ENCODE data around the gene AP5Z1. TPM values are rescaled to one million over a fixed set of nuclear protein-coding genes. Genes with fewer than 3 reads are reported as not detected.
"Not testable (repeated sequence)": the region's sequence is repeated elsewhere in the genome, so short reads cannot be mapped to it uniquely, and the experiment has no call there.

Gene AP5Z1
- total RNA-seq, 2 donors from 2014 or later, result 14.0 to 18.8 TPM

DNA sequence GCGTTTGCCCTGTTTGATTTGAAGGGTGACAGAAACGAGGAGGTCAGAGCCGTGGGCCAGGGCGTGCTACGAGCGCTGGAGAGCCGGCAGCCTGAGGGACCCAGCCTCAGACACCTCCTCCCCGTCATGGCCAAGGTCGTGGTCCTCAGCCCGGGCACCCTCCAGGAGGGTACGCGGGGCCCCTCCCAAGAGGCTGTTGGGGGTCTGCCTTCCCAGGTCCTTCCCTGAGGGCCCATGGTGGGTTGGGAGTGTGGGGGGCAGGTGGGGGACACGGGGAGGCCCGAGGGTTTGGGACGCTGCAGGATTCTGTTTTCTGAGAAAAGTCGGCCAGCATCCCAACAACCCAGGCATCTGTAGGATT lies 7.8 kb downstream of the AP5Z1 start:
- no peak for ATAC-seq
- DNase-seq, result no peak
- intact Hi-C loops (cut with DNase I), result no loop called here

DNA sequence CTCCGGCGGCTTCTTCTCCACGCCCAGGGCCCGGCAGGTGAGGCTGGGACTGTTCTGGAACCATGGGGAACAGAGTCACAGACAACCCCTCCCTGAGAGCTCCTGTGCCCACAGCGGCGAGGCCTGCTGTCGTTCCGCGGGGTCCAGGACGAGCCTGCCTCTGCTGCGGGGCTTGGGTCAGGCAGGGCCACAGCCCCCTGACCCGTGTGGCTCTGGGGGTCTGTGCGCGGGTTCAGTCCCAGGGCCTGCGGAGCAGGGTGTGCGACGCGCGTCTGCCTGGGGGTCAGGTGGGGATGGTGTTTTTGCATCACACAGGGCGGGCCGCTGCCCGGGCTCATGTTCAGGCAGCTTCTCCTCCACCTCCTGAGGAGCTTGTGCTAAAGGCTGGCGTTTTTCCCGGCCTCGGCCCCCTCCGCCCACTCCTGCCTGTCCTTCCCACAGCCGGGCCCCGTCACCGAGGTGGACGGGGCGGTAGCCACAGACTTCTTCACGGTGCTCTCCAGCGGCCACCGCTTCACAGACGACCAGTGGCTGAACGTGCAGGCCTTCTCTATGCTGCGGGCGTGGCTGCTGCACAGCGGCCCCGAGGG lies 8.4 kb downstream of the AP5Z1 start:
- no peak for DNase-seq
- intact Hi-C loops (cut with DNase I), result no loop called here
- peak in 1 of 2 donors; percentile 2 for ATAC-seq

DNA sequence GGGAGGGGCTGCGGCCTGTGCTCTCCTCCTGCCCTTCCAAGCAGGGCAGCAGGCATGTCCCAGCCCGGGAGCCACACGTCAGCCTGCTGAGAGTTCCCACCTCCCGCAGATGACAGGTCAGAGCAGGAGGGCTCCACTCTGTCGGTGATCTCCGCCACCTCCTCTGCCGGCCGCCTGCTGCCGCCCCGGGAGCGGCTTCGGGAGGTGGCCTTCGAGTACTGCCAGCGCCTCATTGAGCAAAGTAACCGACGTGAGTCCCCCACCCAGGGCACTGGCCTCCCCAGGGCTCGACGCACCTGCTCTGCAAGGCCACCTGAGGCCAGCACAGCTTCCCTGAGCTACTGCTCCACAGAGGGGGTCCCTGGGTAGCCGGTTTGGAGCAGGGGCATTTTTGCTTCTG lies 9.4 kb downstream of the AP5Z1 start:
- intact Hi-C loops (cut with DNase I), result no loop called here
- DNase-seq (peak; percentile 55), ATAC-seq (peak; percentile 67 to 85)

DNA sequence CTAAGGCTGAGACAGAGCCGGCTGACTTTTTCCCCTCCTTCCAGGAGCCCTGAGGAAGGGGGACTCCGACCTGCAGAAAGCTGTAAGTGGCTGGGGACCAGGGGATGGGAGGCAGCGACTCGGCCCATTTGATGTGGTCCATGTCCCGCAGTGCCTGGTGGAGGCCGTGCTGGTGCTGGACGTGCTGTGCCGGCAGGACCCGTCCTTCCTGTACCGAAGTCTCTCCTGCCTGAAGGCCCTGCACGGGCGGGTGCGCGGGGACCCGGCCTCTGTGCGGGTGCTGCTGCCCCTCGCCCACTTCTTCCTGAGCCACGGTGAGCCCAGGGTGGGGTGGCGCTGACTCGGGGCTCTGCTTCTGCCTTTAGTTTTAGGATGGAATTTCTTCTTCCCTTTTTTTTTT lies 9.9 kb downstream of the AP5Z1 start:
- intact Hi-C loops (cut with DNase I), result no loop called here
- DNase-seq (no peak), ATAC-seq (no peak)

DNA sequence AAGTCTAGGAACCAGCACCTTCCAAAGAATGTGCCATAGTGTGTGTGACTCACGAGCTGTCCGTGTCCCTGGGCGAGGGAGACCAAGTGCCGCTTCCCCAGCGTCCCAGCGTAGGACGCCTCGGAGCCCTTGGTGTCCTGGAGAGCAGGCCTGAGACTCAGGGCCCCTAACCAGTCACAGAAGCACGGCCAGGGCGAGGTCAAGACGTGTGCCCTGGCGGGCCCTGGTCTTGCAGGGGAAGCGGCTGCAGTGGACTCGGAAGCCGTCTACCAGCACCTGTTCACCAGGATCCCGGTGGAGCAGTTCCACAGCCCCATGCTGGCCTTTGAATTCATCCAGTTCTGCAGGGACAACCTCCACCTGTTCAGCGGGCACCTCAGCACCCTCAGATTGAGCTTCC lies 10.6 kb downstream of the AP5Z1 start:
- DNase-seq (no peak), ATAC-seq (no peak)
- intact Hi-C loops (cut with DNase I), result no loop called here

GRCh38 chr7:4787541-4787940 lies 12.1 kb downstream of the AP5Z1 start:
- intact Hi-C loops (cut with DNase I), result no loop called here
- ATAC-seq (no peak), DNase-seq (no peak)

DNA sequence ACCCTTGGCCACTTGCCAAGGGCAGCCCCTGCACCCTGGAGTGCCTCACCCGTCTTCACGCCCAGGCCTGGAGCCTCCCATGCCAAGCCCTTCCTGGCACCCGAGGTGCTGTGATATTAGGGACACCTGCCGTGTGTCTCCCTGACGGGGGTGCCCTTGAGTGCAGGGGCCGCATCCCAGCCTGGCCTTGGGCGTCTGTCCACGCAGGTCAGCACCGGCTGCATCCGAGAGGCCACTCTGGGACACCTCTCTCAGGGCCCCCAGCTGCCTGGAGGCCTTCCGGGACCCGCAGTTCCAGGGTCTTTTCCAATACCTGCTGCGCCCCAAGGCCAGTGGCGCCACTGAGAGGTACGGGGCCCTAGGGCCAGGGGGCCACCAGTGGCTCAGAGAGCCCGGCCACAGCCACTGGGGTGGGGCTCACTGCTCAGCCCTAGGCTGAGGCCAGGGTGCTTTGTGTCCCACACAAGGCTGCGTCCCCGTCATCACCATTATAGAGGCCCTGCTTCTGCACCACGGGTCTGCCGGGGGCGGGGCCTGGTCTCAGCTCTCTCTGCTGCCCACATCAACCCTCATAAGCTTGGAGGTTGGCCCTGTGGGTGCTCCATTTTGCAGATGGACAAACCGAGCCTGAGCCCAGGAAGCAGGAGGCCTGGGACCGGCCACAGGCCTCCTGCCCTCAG lies 12.7 kb downstream of the AP5Z1 start:
- DNase-seq (no peak), ATAC-seq (no peak)
- intact Hi-C loops (cut with DNase I), result no loop called here

GRCh38 chr7:4788627-4789189 lies 13.3 kb downstream of the AP5Z1 start:
- DNase-seq, result no peak
- intact Hi-C loops (cut with DNase I), result no loop called here
- ATAC-seq, result no peak

- DNase-seq (no peak), ATAC-seq (no peak)
- intact Hi-C loops (cut with DNase I), result loop anchor here in 1 of 2 donors (10.0 kb wide), 1 partner anchor 95 kb away; the partner anchor contains the start of gene RADIL
Observed at GRCh38 chr7:4789194-4790077, 14.0 kb downstream of the AP5Z1 start.

DNA sequence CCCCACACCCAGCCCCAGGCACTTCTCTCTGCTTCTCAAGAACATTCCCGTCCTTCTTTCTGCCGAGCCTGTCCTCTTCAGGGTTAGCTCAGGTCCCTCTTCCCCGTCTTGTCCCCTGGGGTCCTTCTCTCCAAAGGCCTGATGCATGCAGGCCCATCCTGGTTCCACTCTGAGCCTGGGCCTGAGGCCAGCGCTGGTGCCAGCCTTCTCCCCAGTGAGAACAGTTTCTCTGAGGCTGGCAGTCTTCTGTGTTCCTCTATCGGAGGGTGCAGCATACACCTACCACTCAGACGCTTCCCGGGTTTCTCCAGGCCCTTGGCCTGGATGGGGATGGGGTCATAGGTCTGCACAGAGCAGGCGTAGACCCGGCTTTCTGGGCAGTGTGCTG lies 14.6 kb downstream of the AP5Z1 start:
- intact Hi-C loops (cut with DNase I), result loop anchor here in 1 of 2 donors (10.0 kb wide), 1 partner anchor 95 kb away; the partner anchor contains the start of gene RADIL
- DNase-seq, result no peak

DNA sequence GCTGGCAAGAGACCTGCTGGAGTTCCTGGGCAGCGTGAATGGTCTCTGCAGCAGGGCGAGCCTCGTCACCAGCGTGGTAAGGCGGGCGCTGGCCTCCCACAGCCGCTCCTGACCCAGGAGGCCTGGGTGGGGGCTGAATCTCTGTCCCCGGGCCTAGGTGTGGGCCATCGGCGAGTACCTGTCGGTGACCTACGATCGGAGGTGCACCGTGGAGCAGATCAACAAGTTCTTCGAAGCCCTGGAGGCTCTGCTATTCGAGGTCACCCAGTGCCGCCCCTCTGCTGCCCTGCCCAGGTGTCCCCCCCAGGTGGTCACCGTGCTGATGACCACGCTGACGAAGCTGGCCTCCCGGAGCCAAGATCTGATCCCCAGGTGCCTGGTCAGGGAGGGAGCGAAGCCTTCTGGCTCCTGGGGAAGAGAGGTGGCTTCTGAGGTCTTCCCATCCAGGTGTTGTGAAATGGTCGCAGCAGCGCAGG lies 15.1 kb downstream of the AP5Z1 start:
- DNase-seq, result no peak
- intact Hi-C loops (cut with DNase I), result loop anchor here in 1 of 2 donors (10.0 kb wide), 1 partner anchor 94 kb away; the partner anchor contains the start of gene RADIL
- no peak for ATAC-seq

More for the DNA sequence above, 14.6 kb downstream of the AP5Z1 start:
- ATAC-seq, result peak in 1 of 2 donors; percentile 7

GRCh38 chr7:4791101-4791737 lies 15.8 kb downstream of the AP5Z1 start:
- ATAC-seq, result no peak
- intact Hi-C loops (cut with DNase I), result loop anchor here in 1 of 2 donors (10.0 kb wide), 1 partner anchor 94 kb away; the partner anchor contains the start of gene RADIL
- no peak for DNase-seq

DNA sequence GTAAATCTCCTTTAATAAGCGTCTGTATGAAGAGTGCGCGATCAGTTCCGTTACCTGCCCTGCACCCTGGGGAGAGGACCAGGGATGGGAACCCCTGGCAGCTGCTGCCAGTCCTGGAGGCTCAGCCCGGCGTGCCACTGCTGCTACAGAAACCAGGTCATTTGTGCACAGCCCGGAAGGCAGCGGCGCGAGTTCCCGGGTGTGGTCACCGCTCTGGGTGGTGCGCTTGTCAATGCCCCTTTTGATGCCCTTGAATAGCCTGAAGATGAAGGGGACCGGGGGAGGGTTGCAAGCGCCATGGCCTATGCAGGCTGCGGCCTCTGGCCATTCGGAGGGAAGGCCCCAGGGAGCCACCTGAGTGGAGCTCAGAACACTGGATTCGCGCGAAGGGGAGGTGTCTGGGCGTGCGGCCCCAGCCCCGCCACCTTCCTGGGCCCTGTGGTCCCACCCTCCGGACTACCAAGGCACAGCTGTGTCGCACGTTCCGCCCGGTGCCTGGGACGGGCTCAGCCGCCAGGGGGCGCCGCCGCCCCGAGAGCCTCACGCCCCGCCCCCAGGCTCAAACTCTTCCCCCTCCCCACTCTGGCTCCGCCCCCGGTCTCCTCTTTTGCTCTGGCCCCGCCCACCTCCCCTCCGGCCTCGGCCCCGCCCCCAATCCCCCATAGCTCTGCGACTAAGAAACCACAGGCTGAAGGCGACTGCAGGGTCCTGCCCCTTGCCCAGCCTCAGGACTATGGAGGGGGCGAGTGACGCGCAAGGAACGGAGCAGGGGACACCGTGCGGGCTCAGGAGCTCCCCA lies 16.5 kb downstream of the AP5Z1 start:
- peak; percentile 72 for DNase-seq
- peak; percentile 69 to 81 for ATAC-seq
- intact Hi-C loops (cut with DNase I), result loop anchor here in 1 of 2 donors (10.0 kb wide), 1 partner anchor 93 kb away; the partner anchor contains the start of gene RADIL

GRCh38 chr7:4792537-4793126 lies 17.2 kb downstream of the AP5Z1 start:
- peak; percentile 7 to 31 for ATAC-seq
- no peak for DNase-seq
- intact Hi-C loops (cut with DNase I), result loop anchor here in 1 of 2 donors (10.0 kb wide), 1 partner anchor 92 kb away; the partner anchor contains the start of gene RADIL

DNA sequence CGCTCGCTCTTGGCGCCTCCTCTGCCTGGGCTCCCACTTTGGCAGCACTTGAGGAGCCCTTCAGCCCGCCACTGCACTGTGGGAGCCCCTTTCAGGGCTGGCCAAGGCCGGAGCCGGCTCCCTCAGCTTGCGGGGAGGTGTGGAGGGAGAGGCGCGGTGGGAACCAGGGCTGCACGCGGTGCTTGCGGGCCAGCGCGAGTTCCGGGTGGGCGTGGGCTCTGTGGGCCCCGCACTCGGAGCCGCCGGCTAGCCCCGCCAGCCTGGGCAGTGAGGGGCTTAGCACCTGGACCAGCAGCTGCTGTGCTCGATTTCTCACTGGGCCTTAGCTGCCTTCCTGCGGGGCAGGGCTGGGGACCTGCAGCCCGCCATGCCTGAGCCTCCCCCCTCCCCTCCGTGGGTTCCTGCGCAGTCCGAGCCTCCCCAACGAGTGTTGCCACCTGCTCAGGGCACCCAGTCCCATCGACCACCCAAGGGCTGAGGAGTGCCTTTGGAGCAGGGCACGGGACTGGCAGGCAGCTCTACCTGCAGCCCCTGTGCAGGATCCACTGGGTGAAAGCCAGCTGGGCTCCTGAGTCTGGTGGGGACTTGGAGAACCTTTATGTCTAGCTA lies 18.1 kb downstream of the AP5Z1 start:
- DNase-seq, result not testable (repeated sequence)

DNA sequence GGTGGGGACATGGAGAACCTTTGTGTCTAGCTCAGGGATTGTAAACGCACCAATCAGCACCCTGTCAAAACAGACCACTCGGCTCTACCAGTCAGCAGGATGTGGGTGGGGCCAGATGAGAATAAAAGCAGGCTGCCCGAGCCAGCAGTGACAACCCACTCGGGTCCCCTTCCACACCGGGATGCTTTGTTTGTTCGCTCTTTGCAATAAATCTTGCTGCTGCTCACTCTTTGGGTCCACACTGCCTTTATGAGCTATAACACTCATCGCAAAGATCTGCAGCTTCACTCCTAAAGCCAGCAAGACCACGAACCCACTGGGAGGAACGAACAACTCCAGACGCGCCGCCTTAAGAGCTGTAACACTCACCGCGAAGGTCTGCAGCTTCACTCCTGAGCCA lies 18.7 kb downstream of the AP5Z1 start:
- ATAC-seq, DNase-seq: not testable (repeated sequence)
- intact Hi-C loops (cut with DNase I), result loop anchor here in 1 of 2 donors (10.0 kb wide), 1 partner anchor 91 kb away; the partner anchor contains the start of gene RADIL

More for the DNA sequence above, 18.1 kb downstream of the AP5Z1 start:
- not testable (repeated sequence) for ATAC-seq
- intact Hi-C loops (cut with DNase I), result loop anchor here in 1 of 2 donors (10.0 kb wide), 1 partner anchor 91 kb away; the partner anchor contains the start of gene RADIL
